Prostate gland (tissue), 2 donors: ENCODE results near the gene CAPN14.

Experiments used
- POLR2A ChIP-seq: fragments of 450-650 bp; IDR thresholded peaks from one replicate; pipeline ENCODE4 v1.6.1; 2016; ENCODE audit warnings: antibody characterized with exemption, mild to moderate bottlenecking
- POLR2AphosphoS5 ChIP-seq: sonication (generic); formaldehyde crosslinking; IDR thresholded peaks from one replicate; pipeline ENCODE4 v1.6.1; 2017; ENCODE audit warnings: antibody characterized with exemption
- TF ChIP-seq, protein P1 (sequence below), 4 experiments: fragments of 200-600 bp in 2 of 4; fragments of 450-650 bp in 2 of 4; sonication (generic) in 2 of 4; IDR thresholded peaks; 1 replicate in 3 of 4; 2 replicates in 1 of 4; pipeline ENCODE4 v1.5.1; 2016 to 2019; ENCODE audit warnings: antibody characterized with exemption in 4 of 4, mild to moderate bottlenecking in 2 of 4, moderate library complexity in 2 of 4

DNA sequence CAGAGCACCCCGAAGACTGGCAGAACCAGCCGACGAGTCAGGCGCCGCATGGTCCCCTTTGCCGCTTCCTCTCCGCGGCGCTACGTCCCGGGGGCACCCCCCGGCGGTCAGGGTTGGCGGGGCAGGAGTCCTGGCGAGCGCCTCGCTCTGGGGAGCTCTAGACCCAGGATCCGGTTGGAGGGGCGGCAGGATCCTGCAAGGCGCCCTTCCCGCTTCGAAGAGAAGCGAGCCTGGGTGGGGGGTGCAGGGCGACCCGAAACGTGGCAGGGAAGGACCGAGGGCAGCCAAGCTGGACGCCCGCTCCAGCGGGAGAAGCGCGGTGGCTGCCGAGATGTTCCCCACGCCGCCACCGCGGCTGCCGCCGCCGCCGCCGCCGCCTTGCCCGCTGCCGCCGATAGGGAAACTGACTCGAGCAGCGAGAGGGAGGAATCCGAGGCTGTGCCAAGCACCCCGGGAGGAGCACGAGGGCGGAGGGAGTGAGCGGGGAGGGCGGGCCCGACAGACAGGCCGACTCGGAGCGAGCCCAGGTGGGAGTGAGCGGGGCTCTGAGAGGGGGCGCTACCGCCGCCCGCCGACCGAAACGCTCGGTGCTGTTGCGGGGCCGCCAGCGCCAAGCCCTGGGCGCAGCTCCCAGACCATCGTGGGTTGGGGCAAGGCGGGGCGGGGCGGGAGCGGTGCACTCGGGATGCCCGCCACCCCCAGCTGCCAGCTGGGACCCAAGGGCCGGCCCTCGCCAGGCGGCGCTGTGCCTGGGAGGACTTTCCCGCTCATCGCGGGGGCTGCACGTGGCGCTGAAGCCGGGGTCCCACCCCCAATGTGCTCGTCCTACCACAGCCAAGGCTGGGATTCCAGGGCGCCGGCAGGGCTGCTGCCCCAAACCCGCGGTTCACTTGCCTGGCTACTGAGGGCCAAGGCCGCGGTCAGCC, 79.0 kb downstream of the CAPN14 start, which contains the start of gene GALNT14:
- TF ChIP-seq, protein P1, sequence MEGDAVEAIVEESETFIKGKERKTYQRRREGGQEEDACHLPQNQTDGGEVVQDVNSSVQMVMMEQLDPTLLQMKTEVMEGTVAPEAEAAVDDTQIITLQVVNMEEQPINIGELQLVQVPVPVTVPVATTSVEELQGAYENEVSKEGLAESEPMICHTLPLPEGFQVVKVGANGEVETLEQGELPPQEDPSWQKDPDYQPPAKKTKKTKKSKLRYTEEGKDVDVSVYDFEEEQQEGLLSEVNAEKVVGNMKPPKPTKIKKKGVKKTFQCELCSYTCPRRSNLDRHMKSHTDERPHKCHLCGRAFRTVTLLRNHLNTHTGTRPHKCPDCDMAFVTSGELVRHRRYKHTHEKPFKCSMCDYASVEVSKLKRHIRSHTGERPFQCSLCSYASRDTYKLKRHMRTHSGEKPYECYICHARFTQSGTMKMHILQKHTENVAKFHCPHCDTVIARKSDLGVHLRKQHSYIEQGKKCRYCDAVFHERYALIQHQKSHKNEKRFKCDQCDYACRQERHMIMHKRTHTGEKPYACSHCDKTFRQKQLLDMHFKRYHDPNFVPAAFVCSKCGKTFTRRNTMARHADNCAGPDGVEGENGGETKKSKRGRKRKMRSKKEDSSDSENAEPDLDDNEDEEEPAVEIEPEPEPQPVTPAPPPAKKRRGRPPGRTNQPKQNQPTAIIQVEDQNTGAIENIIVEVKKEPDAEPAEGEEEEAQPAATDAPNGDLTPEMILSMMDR (IDR thresholded peaks at IDR 0.05): peak in 3 of 4 experiments; percentile 29 to 68 (median 31)
- no peak for TF ChIP-seq POLR2A
- TF ChIP-seq POLR2AphosphoS5: no peak
